ENCODE data around the gene FRMD3.

Gene FRMD3

GRCh38 chr9:83349031-83349430, 189.2 kb downstream of the FRMD3 start:
- Mint-ChIP-seq H3K4me3 (no peak overlapping the region), H3K27me3 (ENCODE audit: low read depth) (no peaks in the 10 kb centered on the region), H3K9me3 (no peaks in the 10 kb centered on the region), H3K4me1 (ENCODE audit: low read depth) (no peaks in the 10 kb centered on the region), H3K36me3 (ENCODE audit: low read depth) (no peaks in the 10 kb centered on the region), H3K27ac (no peak overlapping the region)

- Mint-ChIP-seq H3K27me3 (ENCODE audit: low read depth) (no peaks in the 10 kb centered on the region), H3K27ac (no peak overlapping the region), H3K9me3 (no peaks in the 10 kb centered on the region), H3K4me1 (ENCODE audit: low read depth) (no peaks in the 10 kb centered on the region), H3K4me3 (no peak overlapping the region), H3K36me3 (ENCODE audit: low read depth) (no peaks in the 10 kb centered on the region)
These were observed 191.4 kb downstream of the FRMD3 start for GRCh38 chr9:83346655-83347420.

GRCh38 chr9:83343366-83343999, 194.7 kb downstream of the FRMD3 start:
- Mint-ChIP-seq H3K4me1 (ENCODE audit: low read depth) (no peaks in the 10 kb centered on the region), H3K27me3 (ENCODE audit: low read depth) (no peaks in the 10 kb centered on the region), H3K27ac (no peak overlapping the region), H3K36me3 (ENCODE audit: low read depth) (no peaks in the 10 kb centered on the region), H3K4me3 (no peak overlapping the region), H3K9me3 (no peaks in the 10 kb centered on the region)

GRCh38 chr9:83342731-83343130, 195.5 kb downstream of the FRMD3 start:
- Mint-ChIP-seq H3K4me3 (no peak overlapping the region), H3K36me3 (ENCODE audit: low read depth) (no peaks in the 10 kb centered on the region), H3K27me3 (ENCODE audit: low read depth) (no peaks in the 10 kb centered on the region), H3K4me1 (ENCODE audit: low read depth) (no peaks in the 10 kb centered on the region), H3K27ac (no peak overlapping the region), H3K9me3 (no peaks in the 10 kb centered on the region)

GRCh38 chr9:83342006-83342405, 196.2 kb downstream of the FRMD3 start:
- Mint-ChIP-seq H3K9me3 (no peaks in the 10 kb centered on the region), H3K4me1 (ENCODE audit: low read depth) (no peaks in the 10 kb centered on the region), H3K4me3 (no peak overlapping the region), H3K27me3 (ENCODE audit: low read depth) (no peaks in the 10 kb centered on the region), H3K27ac (no peak overlapping the region), H3K36me3 (ENCODE audit: low read depth) (no peaks in the 10 kb centered on the region)

GRCh38 chr9:83340451-83340850, 197.8 kb downstream of the FRMD3 start:
- Mint-ChIP-seq H3K27ac (no peak overlapping the region), H3K36me3 (ENCODE audit: low read depth) (no peaks in the 10 kb centered on the region), H3K4me3 (no peak overlapping the region), H3K4me1 (ENCODE audit: low read depth) (no peaks in the 10 kb centered on the region), H3K9me3 (no peaks in the 10 kb centered on the region), H3K27me3 (ENCODE audit: low read depth) (no peaks in the 10 kb centered on the region)

- no peaks in the 10 kb centered on the region for H3K36me3 Mint-ChIP-seq (ENCODE audit: low read depth)
- H3K27me3 Mint-ChIP-seq (ENCODE audit: low read depth) = no peaks in the 10 kb centered on the region
- H3K4me3 Mint-ChIP-seq = no peak overlapping the region
- no peak overlapping the region for H3K27ac Mint-ChIP-seq
- H3K4me1 Mint-ChIP-seq (ENCODE audit: low read depth) = no peaks in the 10 kb centered on the region
- no peaks in the 10 kb centered on the region for H3K9me3 Mint-ChIP-seq
These were observed 198.8 kb downstream of the FRMD3 start for GRCh38 chr9:83339435-83339834.

- H3K9me3 Mint-ChIP-seq = no peaks in the 10 kb centered on the region
- H3K27ac Mint-ChIP-seq = no peak overlapping the region
- no peaks in the 10 kb centered on the region for H3K4me1 Mint-ChIP-seq (ENCODE audit: low read depth)
- no peak overlapping the region for H3K4me3 Mint-ChIP-seq
- peaks cover 5% of the 10 kb centered on the region for H3K27me3 Mint-ChIP-seq (ENCODE audit: low read depth)
- H3K36me3 Mint-ChIP-seq (ENCODE audit: low read depth) = no peaks in the 10 kb centered on the region
These were observed 201.5 kb downstream of the FRMD3 start for GRCh38 chr9:83336706-83337105.

- Mint-ChIP-seq H3K27me3 (ENCODE audit: low read depth) (peaks cover 5% of the 10 kb centered on the region), H3K27ac (no peak overlapping the region), H3K9me3 (no peaks in the 10 kb centered on the region), H3K4me1 (ENCODE audit: low read depth) (no peaks in the 10 kb centered on the region), H3K4me3 (no peak overlapping the region), H3K36me3 (ENCODE audit: low read depth) (no peaks in the 10 kb centered on the region)
These were observed 203.9 kb downstream of the FRMD3 start for GRCh38 chr9:83334320-83334719.

GRCh38 chr9:83330207-83331196, 207.7 kb downstream of the FRMD3 start:
- no peaks in the 10 kb centered on the region for H3K9me3 Mint-ChIP-seq
- H3K27me3 Mint-ChIP-seq (ENCODE audit: low read depth) = peaks cover 5% of the 10 kb centered on the region
- no peaks in the 10 kb centered on the region for H3K36me3 Mint-ChIP-seq (ENCODE audit: low read depth)
- H3K4me3 Mint-ChIP-seq = no peak overlapping the region
- no peaks in the 10 kb centered on the region for H3K4me1 Mint-ChIP-seq (ENCODE audit: low read depth)
- no peak overlapping the region for H3K27ac Mint-ChIP-seq

- H3K9me3 Mint-ChIP-seq = no peaks in the 10 kb centered on the region
- H3K27me3 Mint-ChIP-seq (ENCODE audit: low read depth) = no peaks in the 10 kb centered on the region
- no peaks in the 10 kb centered on the region for H3K4me1 Mint-ChIP-seq (ENCODE audit: low read depth)
- no peaks in the 10 kb centered on the region for H3K36me3 Mint-ChIP-seq (ENCODE audit: low read depth)
- no peak overlapping the region for H3K4me3 Mint-ChIP-seq
- no peak overlapping the region for H3K27ac Mint-ChIP-seq
These were observed 210.2 kb downstream of the FRMD3 start for GRCh38 chr9:83327750-83328622.

- H3K4me1 Mint-ChIP-seq (ENCODE audit: low read depth) = no peaks in the 10 kb centered on the region
- H3K4me3 Mint-ChIP-seq = no peak overlapping the region
- H3K27ac Mint-ChIP-seq = no peak overlapping the region
- H3K9me3 Mint-ChIP-seq = no peaks in the 10 kb centered on the region
- H3K27me3 Mint-ChIP-seq (ENCODE audit: low read depth) = no peaks in the 10 kb centered on the region
- no peaks in the 10 kb centered on the region for H3K36me3 Mint-ChIP-seq (ENCODE audit: low read depth)
These were observed 210.9 kb downstream of the FRMD3 start for GRCh38 chr9:83327323-83327722.

- Mint-ChIP-seq H3K27ac (no peak overlapping the region), H3K4me3 (no peak overlapping the region), H3K36me3 (ENCODE audit: low read depth) (no peaks in the 10 kb centered on the region), H3K4me1 (ENCODE audit: low read depth) (no peaks in the 10 kb centered on the region), H3K9me3 (no peaks in the 10 kb centered on the region), H3K27me3 (ENCODE audit: low read depth) (no peaks in the 10 kb centered on the region)
These were observed 215.1 kb downstream of the FRMD3 start for GRCh38 chr9:83323148-83323547.

GRCh38 chr9:83322438-83322837, 215.8 kb downstream of the FRMD3 start:
- no peaks in the 10 kb centered on the region for H3K4me1 Mint-ChIP-seq (ENCODE audit: low read depth)
- no peaks in the 10 kb centered on the region for H3K9me3 Mint-ChIP-seq
- H3K36me3 Mint-ChIP-seq (ENCODE audit: low read depth) = no peaks in the 10 kb centered on the region
- H3K27ac Mint-ChIP-seq = no peak overlapping the region
- no peak overlapping the region for H3K4me3 Mint-ChIP-seq
- no peaks in the 10 kb centered on the region for H3K27me3 Mint-ChIP-seq (ENCODE audit: low read depth)

Data from T-helper 1 cell treated with Interleukin-12 subunit alpha and Interleukin-12 subunit beta and Interleukin-4 antibody, amounts not matched to agents 30 μg/mL and 1 μg/mL, for 36 hours (primary cell).